ENCODE data around the gene SLC25A29. TPM values are rescaled to one million over a fixed set of nuclear protein-coding genes. Genes with fewer than 3 reads are reported as not detected.

Gene SLC25A29
- total and polyA plus RNA-seq, 2 donors (not counting 1 experiment from before 2014, with no cell fraction given), result 6.2 to 24.1 TPM

- Histone ChIP-seq H3K79me2 (ENCODE audit: control insufficient read depth, insufficient read depth, low read length) (peaks cover 97% of the 10 kb centered on the region), H3K36me3 (ENCODE audit: control insufficient read depth, insufficient read depth, low read length) (no peaks in the 10 kb centered on the region), H3K4me2 (ENCODE audit: extremely low read depth, insufficient read depth, low read length) (no peak overlapping the region), H3K27ac (ENCODE audit: insufficient read depth, low read length) (no peak overlapping the region), H3K9me3 (ENCODE audit: control insufficient read depth, insufficient read depth, low read depth, low read length) (no peaks in the 10 kb centered on the region), H3K9ac (ENCODE audit: insufficient read depth, low read length) (no peak overlapping the region), H2AFZ (ENCODE audit: low read length) (no peak overlapping the region), H3K4me1 (ENCODE audit: control insufficient read depth, extremely low read depth, insufficient read depth, low read length) (no peaks in the 10 kb centered on the region), H4K20me1 (ENCODE audit: control insufficient read depth, extremely low read depth, insufficient read depth, low read length) (no peaks in the 10 kb centered on the region), H3K4me3 (replicated peaks in 1 of 4; ENCODE audit: control extremely low read depth in 1 of 4, insufficient read depth in 1 of 4, low read depth in 3 of 4, low read length in 4 of 4) (no peak overlapping the region), H3K27me3 (ENCODE audit: control insufficient read depth, insufficient read depth, low read length) (no peaks in the 10 kb centered on the region)
- no peak for DNase-seq (ENCODE audit: low read depth in 2 of 2)
- TF ChIP-seq, protein P1, sequence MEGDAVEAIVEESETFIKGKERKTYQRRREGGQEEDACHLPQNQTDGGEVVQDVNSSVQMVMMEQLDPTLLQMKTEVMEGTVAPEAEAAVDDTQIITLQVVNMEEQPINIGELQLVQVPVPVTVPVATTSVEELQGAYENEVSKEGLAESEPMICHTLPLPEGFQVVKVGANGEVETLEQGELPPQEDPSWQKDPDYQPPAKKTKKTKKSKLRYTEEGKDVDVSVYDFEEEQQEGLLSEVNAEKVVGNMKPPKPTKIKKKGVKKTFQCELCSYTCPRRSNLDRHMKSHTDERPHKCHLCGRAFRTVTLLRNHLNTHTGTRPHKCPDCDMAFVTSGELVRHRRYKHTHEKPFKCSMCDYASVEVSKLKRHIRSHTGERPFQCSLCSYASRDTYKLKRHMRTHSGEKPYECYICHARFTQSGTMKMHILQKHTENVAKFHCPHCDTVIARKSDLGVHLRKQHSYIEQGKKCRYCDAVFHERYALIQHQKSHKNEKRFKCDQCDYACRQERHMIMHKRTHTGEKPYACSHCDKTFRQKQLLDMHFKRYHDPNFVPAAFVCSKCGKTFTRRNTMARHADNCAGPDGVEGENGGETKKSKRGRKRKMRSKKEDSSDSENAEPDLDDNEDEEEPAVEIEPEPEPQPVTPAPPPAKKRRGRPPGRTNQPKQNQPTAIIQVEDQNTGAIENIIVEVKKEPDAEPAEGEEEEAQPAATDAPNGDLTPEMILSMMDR (conservative IDR thresholded peaks at IDR 0.05 in 1 of 2, IDR thresholded peaks at IDR 0.05 in 1 of 2; ENCODE audit: low read depth in 1 of 2, low read length in 2 of 2), result no peak
- no peak for TF ChIP-seq EZH2 (IDR thresholded peaks at IDR 0.05; ENCODE audit: low read length, missing control alignments)
These were observed 53.6 kb downstream of the SLC25A29 start for GRCh38 chr14:100252684-100253083.

- Histone ChIP-seq H4K20me1 (ENCODE audit: control insufficient read depth, extremely low read depth, insufficient read depth, low read length) (peaks cover 4% of the 10 kb centered on the region), H3K4me3 (replicated peaks in 1 of 4; ENCODE audit: control extremely low read depth in 1 of 4, insufficient read depth in 1 of 4, low read depth in 3 of 4, low read length in 4 of 4) (no peak overlapping the region), H3K36me3 (ENCODE audit: control insufficient read depth, insufficient read depth, low read length) (no peaks in the 10 kb centered on the region), H3K9ac (ENCODE audit: insufficient read depth, low read length) (no peak overlapping the region), H3K4me1 (ENCODE audit: control insufficient read depth, extremely low read depth, insufficient read depth, low read length) (peaks cover 8% of the 10 kb centered on the region), H3K27ac (ENCODE audit: insufficient read depth, low read length) (no peak overlapping the region), H3K4me2 (ENCODE audit: extremely low read depth, insufficient read depth, low read length) (no peak overlapping the region), H3K9me3 (ENCODE audit: control insufficient read depth, insufficient read depth, low read depth, low read length) (no peaks in the 10 kb centered on the region), H3K79me2 (ENCODE audit: control insufficient read depth, insufficient read depth, low read length) (peaks cover 97% of the 10 kb centered on the region), H3K27me3 (ENCODE audit: control insufficient read depth, insufficient read depth, low read length) (no peaks in the 10 kb centered on the region), H2AFZ (ENCODE audit: low read length) (no peak overlapping the region)
- no peak for DNase-seq (ENCODE audit: low read depth in 2 of 2)
- TF ChIP-seq, protein P1 (conservative IDR thresholded peaks at IDR 0.05 in 1 of 2, IDR thresholded peaks at IDR 0.05 in 1 of 2; ENCODE audit: low read depth in 1 of 2, low read length in 2 of 2), result no peak
- TF ChIP-seq EZH2 (IDR thresholded peaks at IDR 0.05; ENCODE audit: low read length, missing control alignments), result no peak
These were observed 55.3 kb downstream of the SLC25A29 start for GRCh38 chr14:100250732-100251465.

DNA sequence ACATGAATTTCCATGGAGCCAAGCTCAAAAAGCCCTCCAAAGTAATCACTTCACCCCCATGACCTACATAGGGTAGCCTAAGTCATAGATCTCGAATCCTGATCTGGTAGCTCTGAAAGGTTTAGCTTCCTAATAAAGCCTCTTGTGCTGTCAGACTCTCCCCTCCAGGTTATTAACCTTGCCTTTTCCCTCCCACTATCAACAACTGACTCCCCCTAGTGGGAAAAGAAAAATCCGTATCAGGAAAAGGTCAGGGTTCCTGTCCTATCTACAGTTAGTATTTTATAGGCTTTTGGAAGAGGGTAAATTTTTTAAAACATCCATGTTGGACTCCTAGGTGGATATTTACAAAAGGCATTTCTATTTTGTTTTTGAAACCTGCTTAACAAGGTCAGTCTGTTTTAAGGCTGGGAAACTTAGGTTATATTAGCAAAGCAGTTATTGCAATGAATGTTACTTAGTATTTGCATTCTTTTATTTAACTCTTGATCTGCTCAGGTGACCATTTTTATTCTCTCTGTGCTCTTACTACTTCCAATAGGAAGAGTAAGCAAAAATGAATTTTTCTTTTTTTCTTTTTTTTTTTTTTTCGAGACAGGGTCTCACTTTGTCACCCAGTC is 59.3 kb downstream of the SLC25A29 start:
- TF ChIP-seq, protein P1 (conservative IDR thresholded peaks at IDR 0.05 in 1 of 2, IDR thresholded peaks at IDR 0.05 in 1 of 2; ENCODE audit: low read depth in 1 of 2, low read length in 2 of 2), result peak; percentile 59 to 68
- no peak for TF ChIP-seq EZH2 (IDR thresholded peaks at IDR 0.05; ENCODE audit: low read length, missing control alignments)
- peaks cover 4% of the 10 kb centered on the region for H4K20me1 ChIP-seq (ENCODE audit: control insufficient read depth, extremely low read depth, insufficient read depth, low read length)
- DNase-seq (ENCODE audit: low read depth in 2 of 2), result peak; percentile 38 to 43

More for the DNA sequence above, 59.3 kb downstream of the SLC25A29 start:
- H3K4me2 ChIP-seq (ENCODE audit: extremely low read depth, insufficient read depth, low read length), result peak overlapping the region; percentile 32
- no peaks in the 10 kb centered on the region for H3K9me3 ChIP-seq (ENCODE audit: control insufficient read depth, insufficient read depth, low read depth, low read length)
- H3K4me1 ChIP-seq (ENCODE audit: control insufficient read depth, extremely low read depth, insufficient read depth, low read length), result peaks cover 13% of the 10 kb centered on the region
- no peak overlapping the region for H3K4me3 ChIP-seq (replicated peaks in 1 of 4; ENCODE audit: control extremely low read depth in 1 of 4, insufficient read depth in 1 of 4, low read depth in 3 of 4, low read length in 4 of 4)
- no peak overlapping the region for H2AFZ ChIP-seq (ENCODE audit: low read length)
- peaks cover 95% of the 10 kb centered on the region for H3K79me2 ChIP-seq (ENCODE audit: control insufficient read depth, insufficient read depth, low read length)
- peak overlapping the region; percentile 16 for H3K27ac ChIP-seq (ENCODE audit: insufficient read depth, low read length)
- H3K9ac ChIP-seq (ENCODE audit: insufficient read depth, low read length), result no peak overlapping the region
- H3K36me3 ChIP-seq (ENCODE audit: control insufficient read depth, insufficient read depth, low read length), result no peaks in the 10 kb centered on the region
- H3K27me3 ChIP-seq (ENCODE audit: control insufficient read depth, insufficient read depth, low read length), result no peaks in the 10 kb centered on the region
